K562 (cell line): ENCODE measurements around the gene ACOX2. TPM values are rescaled to one million over a fixed set of nuclear protein-coding genes. Genes with fewer than 3 reads are reported as not detected.

ENCODE experiments used
- ATAC-seq: fragments of 200-7000 bp; cut with Tn5 transposase; 3 replicates; pipeline ENCODE4 v1.9.1; 2020; ENCODE audit warnings: moderate library complexity
- BruUV-seq: library from RNA; stranded (reverse); fragments of 400-500 nt; replicated peaks from 2 replicates; lab custom pipeline; 2021; lab: Mats Ljungman, UMichigan
- CTCF ChIA-PET: fragments of 300-600 bp; formaldehyde crosslinking; extraction: SDS; loops from one replicate; lab custom pipeline; 2021; ENCODE audit warnings: low intra/inter-chr PET ratio; lab: Yijun Ruan, JAX
- POLR2A ChIA-PET: fragments of 300-600, 350-650 bp; sonication (Branson Sonifier 250); formaldehyde crosslinking; extraction: SDS; loops from one replicate; lab custom pipeline; 2021; ENCODE audit warnings: antibody characterized with exemption, inconsistent platforms; lab: Yijun Ruan, JAX
- DNase-seq, 4 experiments: peaks; one replicate each; pipeline versions ENCODE4 v3.0.0 to v3.0.0-alpha.2; 2011 to 2018; ENCODE audit warnings: low spot score in 3 of 4, mixed read lengths in 3 of 4; ENCODE audit errors: extremely low read depth in 1 of 4
- FAIRE-seq: peaks from 2 replicates; lab custom pipeline; 2011; peaks lifted over from hg19 to GRCh38; lab: Jason Lieb, UNC
- H2AFZ ChIP-seq: 2 replicates; pipeline ENCODE4 v1.6.0; 2011; ENCODE audit warnings: low read depth, low read length, control low read depth, inconsistent platforms
- H3K27ac ChIP-seq: fragments of 200-600 bp; 3 replicates; pipeline ENCODE4 v1.8.0; 2011; ENCODE audit warnings: low read depth, mild to moderate bottlenecking, control low read depth, inconsistent platforms, low read length, moderate library complexity, mixed read lengths; ENCODE audit errors: extremely low read depth
- H3K27me3 ChIP-seq, 2 experiments: fragments of 300-600 bp in 1 of 2; 2 replicates in 1 of 2; 3 replicates in 1 of 2; pipeline versions ENCODE4 v1.6.0 to v1.8.0; 2011; ENCODE audit warnings: inconsistent platforms in 2 of 2, low read length in 2 of 2, mild to moderate bottlenecking in 1 of 2, mixed read lengths in 1 of 2, moderate library complexity in 1 of 2; ENCODE audit not compliant: control insufficient read depth in 2 of 2, insufficient read depth in 2 of 2
- H3K36me3 ChIP-seq: fragments of 300-600 bp; 3 replicates; pipeline ENCODE4 v1.8.0; 2011; ENCODE audit warnings: mild to moderate bottlenecking, low read length, inconsistent platforms; ENCODE audit not compliant: control insufficient read depth, insufficient read depth
- H3K4me1 ChIP-seq, 2 experiments: fragments of 200-600 bp in 1 of 2; replicated peaks in 1 of 2; 2 replicates in 1 of 2; 3 replicates in 1 of 2; pipeline versions ENCODE4 v1.5.1 to v1.8.0; 2011; ENCODE audit warnings: inconsistent platforms in 2 of 2, low read length in 2 of 2, mild to moderate bottlenecking in 1 of 2, mixed read lengths in 1 of 2, moderate library complexity in 1 of 2; ENCODE audit not compliant: control insufficient read depth in 2 of 2, insufficient read depth in 2 of 2
- H3K4me2 ChIP-seq: 2 replicates; pipeline ENCODE4 v1.6.1; 2011; ENCODE audit warnings: low read length, control low read depth, inconsistent platforms, mixed read lengths; ENCODE audit not compliant: insufficient read depth
- H3K4me3 ChIP-seq: fragments of 200-600 bp; sonication (generic), shearing (Covaris generic); 2 replicates; pipeline ENCODE4 v1.5.1; 2016; ENCODE audit warnings: control low read depth, inconsistent platforms
- H3K79me2 ChIP-seq: fragments of 200-600 bp; 3 replicates; pipeline ENCODE4 v1.8.0; 2011; ENCODE audit warnings: low read length, inconsistent platforms; ENCODE audit not compliant: control insufficient read depth, insufficient read depth
- H3K9ac ChIP-seq, 2 experiments: 2 replicates each; pipeline versions ENCODE4 v1.6.0 to v1.6.1; 2011; ENCODE audit warnings: low read depth in 2 of 2, low read length in 2 of 2, control low read depth in 1 of 2, inconsistent platforms in 1 of 2, mild to moderate bottlenecking in 1 of 2, mixed read lengths in 1 of 2; ENCODE audit not compliant: insufficient read depth in 1 of 2
- H3K9me1 ChIP-seq: one replicate; pipeline ENCODE4 v1.6.0; 2011; ENCODE audit warnings: inconsistent platforms, mild to moderate bottlenecking, low read length, moderate library complexity; ENCODE audit not compliant: control insufficient read depth, insufficient read depth
- H3K9me3 ChIP-seq: replicated peaks from 2 replicates; pipeline ENCODE4 v1.5.1; 2011; ENCODE audit warnings: low read depth, low read length, inconsistent platforms; ENCODE audit not compliant: control insufficient read depth, insufficient read depth
- H4K20me1 ChIP-seq: replicated peaks from 2 replicates; pipeline ENCODE4 v1.6.1; 2011; ENCODE audit warnings: low read length, inconsistent platforms, mixed read lengths; ENCODE audit not compliant: control insufficient read depth, insufficient read depth
- CBFA2T3 ChIP-seq: fragments of 450-650 bp; IDR thresholded peaks from 2 replicates; pipeline ENCODE4 v1.6.1; 2017
- ESRRA ChIP-seq: fragments of 450-650 bp; IDR thresholded peaks from 2 replicates; pipeline ENCODE4 v1.6.1; 2014; ENCODE audit warnings: low read depth, mild to moderate bottlenecking, moderate library complexity, borderline replicate concordance
- MAFG ChIP-seq: fragments of 450-650 bp; conservative IDR thresholded peaks from 2 replicates; pipeline ENCODE4 v1.6.1; 2016; ENCODE audit warnings: missing genetic modification characterization, missing compliant biosample characterization
- RBM14 ChIP-seq: fragments of 200-400 bp; formaldehyde crosslinking; IDR thresholded peaks from 2 replicates; pipeline ENCODE4 v1.6.1; 2018; ENCODE audit warnings: low read depth, mild to moderate bottlenecking, low read length, moderate library complexity, borderline replicate concordance; ENCODE audit not compliant: insufficient read depth
- RBM39 ChIP-seq: fragments of 200-400 bp; formaldehyde crosslinking; optimal IDR thresholded peaks from 2 replicates; pipeline ENCODE3; 2018; ENCODE audit warnings: low read depth, low read length
- WHSC1 ChIP-seq: IDR thresholded peaks from one replicate; pipeline ENCODE4 v1.6.1; 2012; ENCODE audit warnings: low read length, control low read depth, inconsistent platforms
- XRCC4 ChIP-seq: IDR thresholded peaks from one replicate; pipeline ENCODE4 v1.6.1; 2011; ENCODE audit not compliant: insufficient read depth, insufficient read length; ENCODE audit errors: extremely low read depth
- ZNF133 ChIP-seq: fragments of 250-450 bp; sonication (Bioruptor Pico); IDR thresholded peaks from 2 replicates; pipeline ENCODE4 v1.4.0; 2020; ENCODE audit warnings: mild to moderate bottlenecking
- WGBS: fragments of 100-300 bp; shearing (Covaris generic); methylation state at CpG from one replicate; pipeline ENCODE4 v1.1.6; 2016; ENCODE audit warnings: low coverage, mixed read lengths; ENCODE audit not compliant: insufficient coverage; ENCODE audit errors: missing lambda C conversion rate; 5-methylcytosine and 5-hydroxymethylcytosine counted together
- in situ Hi-C: fragments of 300-500 bp; cut with MboI; formaldehyde crosslinking; loops from 4 replicates; pipeline ENCODE4 v1.15.0; 2018; ENCODE audit warnings: inconsistent platforms, mixed read lengths
- intact Hi-C: fragments of 100-400 bp; cut with micrococcal nuclease; formaldehyde crosslinking; loops from 2 replicates; pipeline ENCODE4 v1.14.2; 2022
- polyA plus RNA-seq, 8 experiments: library from polyadenylated mRNA; depleted of rRNA in 4 of 8; stranded (reverse) in 5 of 8; unstranded in 3 of 8; fragments of >200 nt; fragmentation: Nextera tagmentation in 2 of 8; fragmentation: Illumina TruSeq in 1 of 8; extraction: Ambion mirVana in 2 of 8; extraction: Trizol in 1 of 8; gene quantifications; 2 replicates each; pipeline versions ENCODE4 v1.2.1 to v1.2.3, GENCODE V29; 2011 to 2014; ENCODE audit warnings: inconsistent platforms in 1 of 8, missing spikeins in 1 of 8
- total RNA-seq, 7 experiments: library from RNA; depleted of rRNA in 6 of 7; stranded (reverse); fragments of >200 nt in 6 of 7; fragmentation: Illumina TruSeq in 2 of 7; extraction: Trizol in 2 of 7; gene quantifications; 2 replicates each; pipeline versions ENCODE4 v1.2.1 to v1.2.3, GENCODE V29; 2011 to 2021; ENCODE audit warnings: low replicate concordance in 1 of 7
- TF ChIP-seq, protein P1 (sequence below): fragments of 250-450 bp; sonication (Bioruptor Pico); IDR thresholded peaks from 2 replicates; pipeline ENCODE4 v1.4.0; 2020; ENCODE audit warnings: borderline replicate concordance
- TF ChIP-seq, protein P2 (sequence below): IDR thresholded peaks from 2 replicates; pipeline ENCODE4 v1.6.1; 2011; ENCODE audit warnings: borderline replicate concordance, low read depth, mild to moderate bottlenecking, moderate library complexity, low read length; ENCODE audit not compliant: insufficient read depth, poor library complexity, severe bottlenecking
- TF ChIP-seq, protein P3 (sequence below), 2 experiments: fragments of 150-350 bp in 1 of 2; IDR thresholded peaks; 2 replicates each; pipeline ENCODE4 v1.6.1; 2012 to 2016; ENCODE audit warnings: low read depth in 2 of 2, low read length in 2 of 2, mild to moderate bottlenecking in 1 of 2, moderate library complexity in 1 of 2

The ACOX2 gene
- total and polyA plus RNA-seq, 9 of the 15 experiments (the other 6 are each of a cell fraction or from before 2014, with no cell fraction given): 0.15 TPM; not detected in 8

DNA sequence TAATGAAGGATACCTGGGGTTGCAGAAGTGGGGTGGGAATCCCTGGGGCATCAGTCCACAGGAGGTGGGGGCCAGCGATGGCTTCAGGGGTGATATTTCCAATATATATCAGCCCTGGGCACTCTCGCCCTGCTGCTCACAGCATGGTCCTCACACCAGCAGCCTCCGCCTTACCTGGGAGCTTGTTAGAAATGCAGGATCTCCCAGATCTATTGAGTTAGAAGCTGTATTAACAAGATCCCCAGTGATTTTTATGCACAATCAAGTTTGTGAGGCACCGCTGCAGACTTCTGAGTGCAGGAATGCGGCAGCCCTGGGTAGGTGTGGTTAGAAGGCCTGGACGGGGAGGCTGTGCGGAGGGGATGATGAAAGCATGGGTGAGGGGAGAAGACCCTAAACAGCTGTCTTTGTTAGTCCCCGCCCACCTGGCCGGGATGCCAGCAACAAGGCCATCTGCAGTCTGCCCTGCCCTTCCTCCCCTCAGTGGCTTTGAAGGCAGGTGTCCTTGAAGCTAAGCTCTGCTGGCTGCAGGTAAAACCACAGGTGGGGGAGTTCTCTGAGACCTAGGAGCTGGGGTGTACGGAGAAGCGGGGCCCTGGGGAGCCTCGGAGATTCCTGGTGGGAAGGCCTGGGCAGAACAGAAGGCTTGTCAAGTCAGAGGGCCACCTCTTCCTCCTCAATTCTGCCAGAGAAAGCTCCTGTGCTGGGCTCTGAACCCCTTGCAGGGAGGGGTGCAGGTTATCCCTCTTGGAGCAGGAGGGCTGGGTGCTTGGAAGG, 28.8 kb upstream of the ACOX2 start (continued):
- no peak for TF ChIP-seq MAFG (tag)
- TF ChIP-seq, protein P1, sequence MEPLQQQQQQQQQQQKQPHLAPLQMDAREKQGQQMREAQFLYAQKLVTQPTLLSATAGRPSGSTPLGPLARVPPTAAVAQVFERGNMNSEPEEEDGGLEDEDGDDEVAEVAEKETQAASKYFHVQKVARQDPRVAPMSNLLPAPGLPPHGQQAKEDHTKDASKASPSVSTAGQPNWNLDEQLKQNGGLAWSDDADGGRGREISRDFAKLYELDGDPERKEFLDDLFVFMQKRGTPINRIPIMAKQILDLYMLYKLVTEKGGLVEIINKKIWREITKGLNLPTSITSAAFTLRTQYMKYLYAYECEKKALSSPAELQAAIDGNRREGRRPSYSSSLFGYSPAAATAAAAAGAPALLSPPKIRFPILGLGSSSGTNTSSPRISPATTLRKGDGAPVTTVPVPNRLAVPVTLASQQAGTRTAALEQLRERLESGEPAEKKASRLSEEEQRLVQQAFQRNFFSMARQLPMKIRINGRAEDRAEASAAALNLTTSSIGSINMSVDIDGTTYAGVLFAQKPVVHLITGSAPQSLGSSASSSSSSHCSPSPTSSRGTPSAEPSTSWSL: no peak

GRCh38 chr3:58564456-58565160, 27.6 kb upstream of the ACOX2 start:
- no peak overlapping the region for H3K27ac ChIP-seq
- ChIA-PET CTCF (no interaction called here), POLR2A (interaction anchor here (0.8 kb wide), 1 partner anchor 8 kb away, joined by 4 read pairs; no protein-coding TSS in a partner anchor)
- no peak overlapping the region for H3K4me2 ChIP-seq
- intact Hi-C loops (no loop called here), in situ Hi-C loops (no loop called here)
- H3K4me3 ChIP-seq: no peak overlapping the region
- no peak for ATAC-seq
- no TSS peak for BruUV-seq
- no peaks in the 10 kb centered on the region for H3K4me1 ChIP-seq
- H3K27me3 ChIP-seq: peaks cover 0 to 47% of the 10 kb centered on the region in 2 experiments; a peak in 2 of 5 replicates
- no peaks in the 10 kb centered on the region for H3K79me2 ChIP-seq
- no peak overlapping the region for H3K9ac ChIP-seq
- H3K9me3 ChIP-seq: no peaks in the 10 kb centered on the region
- DNase-seq: no peak
- no peaks in the 10 kb centered on the region for H3K9me1 ChIP-seq
- FAIRE-seq: no peak
- WGBS: 2% methylated on average over 13 of the region's 13 CpGs
- H2AFZ ChIP-seq: no peak overlapping the region
- H4K20me1 ChIP-seq: peaks cover 3% of the 10 kb centered on the region; the same call in 1 of the 2 replicates
- H3K36me3 ChIP-seq: no peaks in the 10 kb centered on the region
- TF ChIP-seq CBFA2T3 (no peak), XRCC4 (no peak), ZNF133 (CRISPR knock-in tag) (no peak), WHSC1 (no peak), ESRRA (no peak), RBM39 (no peak), RBM14 (no peak)
- TF ChIP-seq, protein P2, sequence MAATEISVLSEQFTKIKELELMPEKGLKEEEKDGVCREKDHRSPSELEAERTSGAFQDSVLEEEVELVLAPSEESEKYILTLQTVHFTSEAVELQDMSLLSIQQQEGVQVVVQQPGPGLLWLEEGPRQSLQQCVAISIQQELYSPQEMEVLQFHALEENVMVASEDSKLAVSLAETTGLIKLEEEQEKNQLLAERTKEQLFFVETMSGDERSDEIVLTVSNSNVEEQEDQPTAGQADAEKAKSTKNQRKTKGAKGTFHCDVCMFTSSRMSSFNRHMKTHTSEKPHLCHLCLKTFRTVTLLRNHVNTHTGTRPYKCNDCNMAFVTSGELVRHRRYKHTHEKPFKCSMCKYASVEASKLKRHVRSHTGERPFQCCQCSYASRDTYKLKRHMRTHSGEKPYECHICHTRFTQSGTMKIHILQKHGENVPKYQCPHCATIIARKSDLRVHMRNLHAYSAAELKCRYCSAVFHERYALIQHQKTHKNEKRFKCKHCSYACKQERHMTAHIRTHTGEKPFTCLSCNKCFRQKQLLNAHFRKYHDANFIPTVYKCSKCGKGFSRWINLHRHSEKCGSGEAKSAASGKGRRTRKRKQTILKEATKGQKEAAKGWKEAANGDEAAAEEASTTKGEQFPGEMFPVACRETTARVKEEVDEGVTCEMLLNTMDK: no peak
- TF ChIP-seq, protein P3, sequence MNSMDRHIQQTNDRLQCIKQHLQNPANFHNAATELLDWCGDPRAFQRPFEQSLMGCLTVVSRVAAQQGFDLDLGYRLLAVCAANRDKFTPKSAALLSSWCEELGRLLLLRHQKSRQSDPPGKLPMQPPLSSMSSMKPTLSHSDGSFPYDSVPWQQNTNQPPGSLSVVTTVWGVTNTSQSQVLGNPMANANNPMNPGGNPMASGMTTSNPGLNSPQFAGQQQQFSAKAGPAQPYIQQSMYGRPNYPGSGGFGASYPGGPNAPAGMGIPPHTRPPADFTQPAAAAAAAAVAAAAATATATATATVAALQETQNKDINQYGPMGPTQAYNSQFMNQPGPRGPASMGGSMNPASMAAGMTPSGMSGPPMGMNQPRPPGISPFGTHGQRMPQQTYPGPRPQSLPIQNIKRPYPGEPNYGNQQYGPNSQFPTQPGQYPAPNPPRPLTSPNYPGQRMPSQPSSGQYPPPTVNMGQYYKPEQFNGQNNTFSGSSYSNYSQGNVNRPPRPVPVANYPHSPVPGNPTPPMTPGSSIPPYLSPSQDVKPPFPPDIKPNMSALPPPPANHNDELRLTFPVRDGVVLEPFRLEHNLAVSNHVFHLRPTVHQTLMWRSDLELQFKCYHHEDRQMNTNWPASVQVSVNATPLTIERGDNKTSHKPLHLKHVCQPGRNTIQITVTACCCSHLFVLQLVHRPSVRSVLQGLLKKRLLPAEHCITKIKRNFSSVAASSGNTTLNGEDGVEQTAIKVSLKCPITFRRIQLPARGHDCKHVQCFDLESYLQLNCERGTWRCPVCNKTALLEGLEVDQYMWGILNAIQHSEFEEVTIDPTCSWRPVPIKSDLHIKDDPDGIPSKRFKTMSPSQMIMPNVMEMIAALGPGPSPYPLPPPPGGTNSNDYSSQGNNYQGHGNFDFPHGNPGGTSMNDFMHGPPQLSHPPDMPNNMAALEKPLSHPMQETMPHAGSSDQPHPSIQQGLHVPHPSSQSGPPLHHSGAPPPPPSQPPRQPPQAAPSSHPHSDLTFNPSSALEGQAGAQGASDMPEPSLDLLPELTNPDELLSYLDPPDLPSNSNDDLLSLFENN (IDR thresholded peaks at IDR 0.05; ENCODE audit: low read depth in 2 of 2, low read length in 2 of 2): no peak
